ENCODE results near the gene ORC3. TPM values are rescaled to one million over a fixed set of nuclear protein-coding genes. Genes with fewer than 3 reads are reported as not detected.

The ORC3 gene
- total and polyA plus RNA-seq, 10 of the 15 experiments (the other 5 are each of a cell fraction or from before 2014, with no cell fraction given) = 27.2 to 76.3 (median 54.6) TPM

DNA sequence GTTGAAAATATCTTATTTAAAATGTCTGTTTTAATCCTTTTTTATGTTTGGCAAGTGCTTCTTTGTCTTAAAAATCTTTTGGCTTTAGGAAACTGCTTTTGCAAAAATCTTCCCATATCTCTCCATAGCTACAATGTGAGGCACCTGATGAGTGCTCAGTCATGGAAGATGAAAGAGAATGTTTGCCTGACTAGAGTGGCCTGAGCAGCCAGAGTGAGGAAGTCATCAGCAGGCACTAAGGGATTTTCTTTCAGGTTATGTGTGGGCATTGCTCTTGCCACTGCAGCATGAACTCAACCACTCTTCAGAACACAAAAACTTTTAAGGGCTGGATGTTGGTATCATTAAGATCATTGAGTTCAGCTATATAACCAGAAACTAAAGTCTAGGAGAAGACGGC lies 64.2 kb downstream of the ORC3 start (continued):
- TF ChIP-seq NR2C1 (IDR thresholded peaks at IDR 0.05) (no peak), SREBF2 (IDR thresholded peaks at IDR 0.05; ENCODE audit: low read length) (no peak), BCL11A (IDR thresholded peaks at IDR 0.05; ENCODE audit: low read depth, low read length) (no peak)
- TF ChIP-seq, protein P1, sequence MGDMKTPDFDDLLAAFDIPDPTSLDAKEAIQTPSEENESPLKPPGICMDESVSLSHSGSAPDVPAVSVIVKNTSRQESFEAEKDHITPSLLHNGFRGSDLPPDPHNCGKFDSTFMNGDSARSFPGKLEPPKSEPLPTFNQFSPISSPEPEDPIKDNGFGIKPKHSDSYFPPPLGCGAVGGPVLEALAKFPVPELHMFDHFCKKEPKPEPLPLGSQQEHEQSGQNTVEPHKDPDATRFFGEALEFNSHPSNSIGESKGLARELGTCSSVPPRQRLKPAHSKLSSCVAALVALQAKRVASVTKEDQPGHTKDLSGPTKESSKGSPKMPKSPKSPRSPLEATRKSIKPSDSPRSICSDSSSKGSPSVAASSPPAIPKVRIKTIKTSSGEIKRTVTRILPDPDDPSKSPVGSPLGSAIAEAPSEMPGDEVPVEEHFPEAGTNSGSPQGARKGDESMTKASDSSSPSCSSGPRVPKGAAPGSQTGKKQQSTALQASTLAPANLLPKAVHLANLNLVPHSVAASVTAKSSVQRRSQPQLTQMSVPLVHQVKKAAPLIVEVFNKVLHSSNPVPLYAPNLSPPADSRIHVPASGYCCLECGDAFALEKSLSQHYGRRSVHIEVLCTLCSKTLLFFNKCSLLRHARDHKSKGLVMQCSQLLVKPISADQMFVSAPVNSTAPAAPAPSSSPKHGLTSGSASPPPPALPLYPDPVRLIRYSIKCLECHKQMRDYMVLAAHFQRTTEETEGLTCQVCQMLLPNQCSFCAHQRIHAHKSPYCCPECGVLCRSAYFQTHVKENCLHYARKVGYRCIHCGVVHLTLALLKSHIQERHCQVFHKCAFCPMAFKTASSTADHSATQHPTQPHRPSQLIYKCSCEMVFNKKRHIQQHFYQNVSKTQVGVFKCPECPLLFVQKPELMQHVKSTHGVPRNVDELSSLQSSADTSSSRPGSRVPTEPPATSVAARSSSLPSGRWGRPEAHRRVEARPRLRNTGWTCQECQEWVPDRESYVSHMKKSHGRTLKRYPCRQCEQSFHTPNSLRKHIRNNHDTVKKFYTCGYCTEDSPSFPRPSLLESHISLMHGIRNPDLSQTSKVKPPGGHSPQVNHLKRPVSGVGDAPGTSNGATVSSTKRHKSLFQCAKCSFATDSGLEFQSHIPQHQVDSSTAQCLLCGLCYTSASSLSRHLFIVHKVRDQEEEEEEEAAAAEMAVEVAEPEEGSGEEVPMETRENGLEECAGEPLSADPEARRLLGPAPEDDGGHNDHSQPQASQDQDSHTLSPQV (IDR thresholded peaks at IDR 0.05) = no peak

DNA sequence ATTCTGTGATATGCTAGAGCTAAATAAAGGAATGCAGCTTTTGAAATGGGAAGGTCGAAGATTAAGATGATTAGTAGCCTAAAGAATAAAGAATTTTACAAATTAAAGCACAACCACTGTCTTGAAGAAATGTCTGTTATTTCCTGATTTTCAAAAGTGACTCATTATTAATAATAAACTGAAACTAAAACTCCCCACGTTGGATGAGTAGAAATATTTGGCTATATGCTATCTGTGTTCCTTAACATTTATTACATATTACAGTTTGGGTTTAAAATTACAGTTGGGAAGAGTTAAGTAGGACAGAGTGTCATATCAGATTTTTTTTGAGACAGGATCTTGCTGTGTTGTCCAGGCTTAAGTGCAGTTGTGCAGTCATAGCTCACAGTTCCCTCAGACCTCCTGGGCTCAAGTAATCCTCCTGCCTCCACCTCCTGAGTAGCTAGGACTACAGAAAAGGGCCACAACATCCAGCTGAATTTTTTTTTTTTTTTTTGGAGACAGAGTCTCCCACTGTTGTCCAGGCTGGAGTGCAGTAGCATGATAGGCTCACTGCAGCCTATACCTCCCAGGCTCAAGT lies 65.0 kb downstream of the ORC3 start:
- ChIA-PET POLR2A (interaction anchor here (0.7 to 1.2 kb wide), 3 partner anchors 14 to 43 kb away, joined by 3 to 4 read pairs (median 4); no protein-coding TSS in a partner anchor), SMC1A (ENCODE audit: uncharacterized antibody, unreplicated experiment) (interaction anchor here (0.6 to 2.9 kb wide), 7 partner anchors 10 to 169 kb away, joined by 3 to 7 read pairs (median 3); no protein-coding TSS in a partner anchor), RAD21 (ENCODE audit: unreplicated experiment) (interaction anchor here (0.7 to 1.0 kb wide), 3 partner anchors 14 to 27 kb away, joined by 3 read pairs; no protein-coding TSS in a partner anchor)
- TF ChIP-seq HCFC1 (IDR thresholded peaks at IDR 0.05; ENCODE audit: low read length) (no peak), NFIC (IDR thresholded peaks at IDR 0.05; ENCODE audit: low read depth, low read length) (no peak), SMARCA5 (IDR thresholded peaks at IDR 0.05) (no peak), MTA2 (IDR thresholded peaks at IDR 0.05; ENCODE audit: low read depth) (no peak), SP1 (IDR thresholded peaks at IDR 0.05; ENCODE audit: low read depth, low read length) (no peak), SUZ12 (IDR thresholded peaks at IDR 0.05; ENCODE audit: unreplicated experiment) (no peak), BRCA1 (IDR thresholded peaks at IDR 0.05; ENCODE audit: low read depth, low read length) (no peak), HDAC2 (IDR thresholded peaks at IDR 0.05) (no peak), FOXK2 (IDR thresholded peaks at IDR 0.05) (no peak), PAX8 (IDR thresholded peaks at IDR 0.05) (no peak), STAT3 (IDR thresholded peaks at IDR 0.05; ENCODE audit: low read depth, low read length) (no peak), MEF2A (IDR thresholded peaks at IDR 0.05; ENCODE audit: insufficient read depth, low read depth, low read length) (no peak), CBFB (IDR thresholded peaks at IDR 0.05; ENCODE audit: low read depth) (no peak), ZNF24 (IDR thresholded peaks at IDR 0.05) (no peak), PML (IDR thresholded peaks at IDR 0.05; ENCODE audit: low read length) (no peak), NFYA (IDR thresholded peaks at IDR 0.05; ENCODE audit: borderline replicate concordance, low read depth, low read length) (no peak), STAT1 (conservative IDR thresholded peaks at IDR 0.05) (no peak)
- TF ChIP-seq, protein P2, sequence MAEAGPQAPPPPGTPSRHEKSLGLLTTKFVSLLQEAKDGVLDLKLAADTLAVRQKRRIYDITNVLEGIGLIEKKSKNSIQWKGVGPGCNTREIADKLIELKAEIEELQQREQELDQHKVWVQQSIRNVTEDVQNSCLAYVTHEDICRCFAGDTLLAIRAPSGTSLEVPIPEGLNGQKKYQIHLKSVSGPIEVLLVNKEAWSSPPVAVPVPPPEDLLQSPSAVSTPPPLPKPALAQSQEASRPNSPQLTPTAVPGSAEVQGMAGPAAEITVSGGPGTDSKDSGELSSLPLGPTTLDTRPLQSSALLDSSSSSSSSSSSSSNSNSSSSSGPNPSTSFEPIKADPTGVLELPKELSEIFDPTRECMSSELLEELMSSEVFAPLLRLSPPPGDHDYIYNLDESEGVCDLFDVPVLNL (IDR thresholded peaks at IDR 0.05; ENCODE audit: low read depth, low read length) = no peak

More for the DNA sequence above, 65.0 kb downstream of the ORC3 start:
- CTCF ChIA-PET = interaction anchor here (0.6 to 1.1 kb wide), 2 partner anchors 27 to 276 kb away, joined by 3 read pairs; no protein-coding TSS in a partner anchor
- Histone ChIP-seq H4K20me1 (ENCODE audit: control insufficient read depth, insufficient read depth) (no peaks in the 10 kb centered on the region), H3K36me3 (ENCODE audit: control insufficient read depth in 2 of 2, insufficient read depth in 2 of 2, low read length in 1 of 2) (peaks cover 0 to 10% of the 10 kb centered on the region in 2 experiments; a peak in 1 of 4 replicates), H3K27me3 (replicated peaks in 1 of 2; ENCODE audit: control insufficient read depth in 2 of 2, insufficient read depth in 2 of 2, low read length in 1 of 2) (no peaks in the 10 kb centered on the region), H3K9me3 (replicated peaks; ENCODE audit: control insufficient read depth, insufficient read depth, low read length) (no peaks in the 10 kb centered on the region), H2AFZ (ENCODE audit: control insufficient read depth, low read depth, low read length) (no peak overlapping the region), H3K79me2 (ENCODE audit: control insufficient read depth, insufficient read depth, low read length) (no peaks in the 10 kb centered on the region), H3K4me2 (ENCODE audit: control insufficient read depth, insufficient read depth) (no peak overlapping the region), H3K4me1 (ENCODE audit: control insufficient read depth, insufficient read depth, low read length) (0 out of 2 replicates have a peak, but pooled peaks cover 6% of the 10 kb centered on the region), H3K9ac (ENCODE audit: control insufficient read depth, insufficient read depth, low read length) (no peak overlapping the region), H3K27ac (ENCODE audit: control insufficient read depth, insufficient read depth) (no peak overlapping the region), H3K4me3 (no peak overlapping the region)
- DNase-seq (ENCODE audit: low read depth, low spot score) = no peak
- intact Hi-C loops (cut with micrococcal nuclease; ENCODE audit: unreplicated experiment) = no loop called here
- peak; percentile 31 for FAIRE-seq
- no peak for ATAC-seq
- in situ Hi-C loops (cut with MboI) = no loop called here
- WGBS (ENCODE audit: insufficient coverage, insufficient replicate concordance, low lambda C conversion rate, missing lambda C conversion rate) = 73% methylated on average over 2 of the region's 2 CpGs
- BruUV-seq (replicated peaks) = no TSS peak
